Limb (tissue), 2 donors: ENCODE measurements around the gene SLC12A4.
"Not testable (repeated sequence)": the region's sequence is repeated elsewhere in the genome, so short reads cannot be mapped to it uniquely, and the experiment has no call there.

ENCODE experiments used
- DNase-seq, 2 donors: peaks; one replicate each; pipeline ENCODE4 v3.0.0-alpha.2; 2016; ENCODE audit errors: extremely low spot score in 2 of 2

The SLC12A4 gene

GRCh38 chr16:67928147-67928546, 40.3 kb downstream of the SLC12A4 start:
- DNase-seq, result no peak

- DNase-seq, result no peak
These were observed 41.1 kb downstream of the SLC12A4 start for GRCh38 chr16:67927131-67927941.

GRCh38 chr16:67926181-67926750, 42.2 kb downstream of the SLC12A4 start:
- DNase-seq, result no peak

GRCh38 chr16:67924140-67924906, 44.1 kb downstream of the SLC12A4 start:
- no peak for DNase-seq

GRCh38 chr16:67923414-67924116, 44.9 kb downstream of the SLC12A4 start:
- DNase-seq, result no peak

GRCh38 chr16:67922740-67923139, 45.7 kb downstream of the SLC12A4 start:
- DNase-seq, result no peak

GRCh38 chr16:67922221-67922620, 46.2 kb downstream of the SLC12A4 start:
- DNase-seq, result no peak

- no peak for DNase-seq
These were observed 48.7 kb downstream of the SLC12A4 start for GRCh38 chr16:67919622-67920221.

GRCh38 chr16:67917852-67918236, 50.6 kb downstream of the SLC12A4 start:
- no peak for DNase-seq

GRCh38 chr16:67917140-67917851, 51.1 kb downstream of the SLC12A4 start:
- no peak for DNase-seq

GRCh38 chr16:67915831-67916723, 52.4 kb downstream of the SLC12A4 start:
- no peak for DNase-seq

GRCh38 chr16:67915496-67915769, 53.0 kb downstream of the SLC12A4 start:
- DNase-seq, result not testable (repeated sequence)

GRCh38 chr16:67914758-67915495, 53.5 kb downstream of the SLC12A4 start:
- no peak for DNase-seq

- DNase-seq, result no peak
These were observed 58.3 kb downstream of the SLC12A4 start for GRCh38 chr16:67910158-67910557.

GRCh38 chr16:67909056-67909742, 59.2 kb downstream of the SLC12A4 start:
- DNase-seq, result no peak

GRCh38 chr16:67907397-67908180, 60.8 kb downstream of the SLC12A4 start:
- DNase-seq, result no peak

- no peak for DNase-seq
These were observed 65.6 kb downstream of the SLC12A4 start for GRCh38 chr16:67902831-67903230.

GRCh38 chr16:67901734-67902133, 66.7 kb downstream of the SLC12A4 start:
- no peak for DNase-seq
